Measurements from ENCODE around the gene RASL10B. TPM values are rescaled to one million over a fixed set of nuclear protein-coding genes. Genes with fewer than 3 reads are reported as not detected.
A peak's percentile ranks its signal among the peaks of the same experiment; 100 is the strongest.

Gene RASL10B
- total RNA-seq, 1 donor = 12.1 TPM

- no peak for DNase-seq (ENCODE audit: low read depth)
- H3K4me3 ChIP-seq (ENCODE audit: low read depth, low read length) = no peak overlapping the region
- no peak for TF ChIP-seq CTCF (IDR thresholded peaks at IDR 0.05; ENCODE audit: insufficient read depth, low read depth, low read length)
Observed at GRCh38 chr17:35766489-35766877, 35.0 kb downstream of the RASL10B start.

DNA sequence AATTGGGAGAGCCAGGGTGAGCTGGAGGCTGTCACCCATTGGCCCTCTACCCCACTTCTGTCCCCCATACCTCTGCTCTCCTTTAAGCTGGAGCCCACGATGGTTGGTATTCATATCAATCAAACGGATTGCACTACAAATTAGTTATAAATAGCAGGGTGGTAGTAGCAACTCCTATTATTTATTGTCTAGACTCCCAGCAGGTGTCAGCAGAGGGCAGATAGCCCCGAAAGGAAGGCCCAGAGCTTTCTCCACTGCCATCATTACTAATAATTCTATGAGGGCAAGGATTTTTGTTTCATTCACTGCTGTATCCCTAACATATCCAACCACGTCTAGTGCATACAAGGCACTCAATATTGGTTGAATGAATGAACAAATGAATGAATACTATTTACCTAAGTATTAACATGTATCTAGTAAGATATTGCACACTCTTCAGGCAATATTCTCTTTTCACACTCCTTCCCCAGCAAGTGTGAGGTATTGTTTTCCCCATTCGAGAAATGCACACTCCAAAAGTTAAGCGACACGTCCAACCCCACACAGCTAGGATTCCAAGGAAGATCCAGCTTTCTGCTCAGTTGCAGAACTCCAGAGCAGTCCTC is 35.6 kb downstream of the RASL10B start:
- no peak overlapping the region for H3K4me3 ChIP-seq (ENCODE audit: low read depth, low read length)
- TF ChIP-seq CTCF (IDR thresholded peaks at IDR 0.05; ENCODE audit: insufficient read depth, low read depth, low read length) = peak; percentile 67
- peak; percentile 62 for DNase-seq (ENCODE audit: low read depth)

DNA sequence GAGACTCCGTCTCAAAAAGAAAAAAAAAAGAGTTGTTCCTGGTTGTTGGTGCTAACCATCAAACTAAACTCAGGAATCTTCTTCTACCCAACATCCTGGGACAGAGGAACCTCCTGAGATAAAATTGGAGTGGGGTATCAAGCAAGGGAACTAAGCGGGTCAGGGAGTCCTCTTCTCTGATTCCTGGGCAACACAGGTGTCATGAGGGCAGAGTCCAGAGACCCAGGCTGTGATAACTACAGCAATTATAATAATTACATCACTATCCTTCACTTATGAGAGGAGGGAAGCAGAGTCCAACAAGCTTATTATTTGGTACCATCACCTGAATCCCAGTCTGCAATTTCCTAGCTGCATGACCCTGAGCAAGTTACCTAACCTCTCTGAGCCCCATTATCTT is 37.4 kb downstream of the RASL10B start:
- H3K4me3 ChIP-seq (ENCODE audit: low read depth, low read length) = no peak overlapping the region
- TF ChIP-seq CTCF (IDR thresholded peaks at IDR 0.05; ENCODE audit: insufficient read depth, low read depth, low read length) = no peak
- no peak for DNase-seq (ENCODE audit: low read depth)

GRCh38 chr17:35769895-35770486 is 38.6 kb downstream of the RASL10B start:
- DNase-seq (ENCODE audit: low read depth) = no peak
- H3K4me3 ChIP-seq (ENCODE audit: low read depth, low read length) = no peak overlapping the region
- peak; percentile 17 for TF ChIP-seq CTCF (IDR thresholded peaks at IDR 0.05; ENCODE audit: insufficient read depth, low read depth, low read length)

DNA sequence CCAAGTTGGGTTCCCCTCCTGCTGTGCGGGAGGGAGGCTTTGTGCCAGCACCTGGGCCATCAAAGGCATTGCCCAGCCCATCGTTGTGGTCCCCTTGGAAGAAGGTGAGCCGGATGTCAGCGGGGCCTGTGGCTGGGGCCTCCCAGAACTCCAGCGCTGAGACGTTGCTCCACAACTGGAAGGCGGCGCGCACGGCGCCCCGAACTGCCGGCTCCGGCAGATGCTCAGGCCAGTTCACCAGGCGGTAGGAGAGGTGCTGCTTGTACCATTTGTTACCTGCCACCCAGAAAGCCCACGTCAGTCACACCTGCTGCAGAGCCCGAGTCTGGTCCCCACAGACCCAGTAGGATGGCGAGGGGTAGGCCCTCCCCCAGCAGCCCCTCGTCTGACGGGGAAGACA is 41.7 kb downstream of the RASL10B start:
- H3K4me3 ChIP-seq (ENCODE audit: low read depth, low read length) = no peak overlapping the region
- no peak for TF ChIP-seq CTCF (IDR thresholded peaks at IDR 0.05; ENCODE audit: insufficient read depth, low read depth, low read length)
- DNase-seq (ENCODE audit: low read depth) = no peak

DNA sequence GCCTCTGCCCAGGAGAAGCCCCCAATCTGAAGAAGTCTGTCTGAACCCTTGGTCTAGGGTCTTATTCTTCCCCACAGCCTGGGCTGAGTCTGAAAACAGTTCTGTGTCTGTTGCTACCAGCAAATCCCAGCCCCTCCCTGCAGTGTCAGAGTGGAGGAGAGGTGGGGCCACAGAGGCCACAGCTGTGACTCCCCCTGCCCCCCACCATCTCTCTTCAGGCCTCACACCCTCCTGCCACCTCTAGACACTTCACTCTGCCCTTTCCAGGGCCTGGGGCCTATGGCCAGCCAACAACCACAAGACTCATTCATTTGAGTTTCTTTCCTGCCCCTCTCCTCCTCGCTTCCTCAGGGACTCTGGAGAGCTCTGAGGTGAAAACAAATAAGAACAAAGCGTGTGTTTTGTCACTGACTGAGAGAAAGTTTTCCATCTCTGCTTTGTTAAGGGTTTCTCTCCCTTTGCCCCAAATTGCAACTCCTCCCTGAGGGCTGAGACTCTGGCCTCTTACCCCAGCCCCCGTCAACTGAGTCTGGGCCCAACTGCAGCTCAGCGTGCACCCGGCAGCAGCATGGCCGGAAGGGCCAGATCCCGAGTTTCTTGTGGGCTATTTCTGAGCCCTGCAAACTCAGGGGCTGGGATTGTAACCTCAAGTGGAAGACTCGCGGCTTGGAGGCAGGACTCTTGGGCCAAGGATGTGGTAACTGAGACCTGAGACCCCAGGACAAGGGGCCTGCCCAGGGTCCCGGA is 42.4 kb downstream of the RASL10B start:
- no peak for DNase-seq (ENCODE audit: low read depth)
- no peak for TF ChIP-seq CTCF (IDR thresholded peaks at IDR 0.05; ENCODE audit: insufficient read depth, low read depth, low read length)
- no peak overlapping the region for H3K4me3 ChIP-seq (ENCODE audit: low read depth, low read length)
